DMS53 treated with DMSO at 0.1 percent for 48 hours (cell line): Measurements from ENCODE around the gene ERGIC3.

Experiments used
- DNase-seq: peaks from one replicate; lab custom pipeline; 2025; ENCODE audit not compliant: unreplicated experiment; lab: John Stamatoyannopoulos, UW

Gene ERGIC3

GRCh38 chr20:35560541-35560940 lies 18.7 kb downstream of the ERGIC3 start:
- no peak for DNase-seq

- peak; percentile 80 for DNase-seq
These were observed 19.4 kb downstream of the ERGIC3 start for GRCh38 chr20:35561268-35561667.

GRCh38 chr20:35561671-35562070 lies 19.8 kb downstream of the ERGIC3 start:
- no peak for DNase-seq

DNA sequence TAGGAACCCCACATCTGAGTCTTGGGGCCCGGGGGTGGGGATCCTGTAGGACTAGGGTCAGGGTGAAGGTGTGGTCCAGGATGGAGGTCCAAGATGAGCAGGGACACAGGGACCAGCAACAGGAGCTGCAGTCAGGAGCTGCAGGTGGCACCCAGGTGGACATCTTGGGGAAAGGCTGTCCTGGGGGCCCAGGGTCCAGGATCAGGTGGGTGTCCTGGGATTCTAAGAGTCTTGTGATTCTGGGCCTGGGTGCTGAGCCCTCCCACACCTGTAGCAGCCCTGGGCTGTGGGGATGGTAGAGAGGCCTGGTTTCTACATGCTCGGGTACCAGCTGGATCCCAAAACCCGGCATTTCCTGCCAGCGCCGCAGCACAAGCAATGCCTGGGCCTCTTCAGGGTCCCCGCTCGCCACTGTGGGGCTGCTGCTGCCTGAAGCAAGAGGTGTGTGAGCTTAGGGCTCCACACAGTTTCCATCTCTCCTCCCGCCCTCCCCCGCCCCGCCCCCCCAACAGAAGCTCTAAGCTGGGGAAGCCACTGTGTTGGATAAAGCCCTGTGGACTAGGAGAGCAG lies 20.7 kb downstream of the ERGIC3 start:
- DNase-seq: no peak

DNA sequence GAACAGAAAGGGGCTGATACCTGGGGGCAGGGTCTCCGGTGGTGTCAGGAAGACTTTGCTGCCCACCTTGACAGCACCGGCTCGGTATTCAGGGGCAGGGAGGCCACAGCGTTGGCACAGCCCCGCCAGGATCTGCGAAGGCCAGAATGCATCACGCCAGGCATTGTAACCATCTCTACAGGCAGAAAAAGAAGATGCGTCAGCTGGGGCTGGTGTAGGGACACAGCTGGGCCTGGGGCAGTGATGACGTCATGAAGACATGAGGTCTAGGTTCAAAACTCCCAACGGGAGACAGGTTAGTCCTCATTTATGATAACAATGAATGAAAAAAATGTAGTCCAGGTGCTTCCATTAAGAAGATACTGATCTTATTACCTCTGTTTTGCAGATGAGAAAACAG lies 22.0 kb downstream of the ERGIC3 start:
- no peak for DNase-seq

DNA sequence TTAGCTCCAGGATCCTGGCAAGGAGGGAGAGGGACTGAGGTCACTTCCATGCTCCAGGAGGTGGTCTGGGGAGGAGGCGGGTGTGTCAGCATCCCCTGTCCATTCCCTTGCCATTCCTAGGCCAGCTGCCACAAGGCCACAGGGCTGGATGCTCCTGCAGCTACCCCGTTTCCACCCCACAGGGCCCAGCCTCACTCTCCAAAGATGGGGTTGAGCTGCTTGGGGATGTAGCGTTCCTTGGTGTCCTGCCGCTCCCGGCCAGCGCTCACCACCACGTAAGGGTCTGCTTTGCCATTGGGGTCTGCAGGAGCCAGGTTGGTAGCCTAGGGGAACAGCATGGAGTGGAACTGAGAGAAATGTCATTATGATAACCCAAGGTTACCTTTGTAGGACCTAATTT lies 23.0 kb downstream of the ERGIC3 start:
- no peak for DNase-seq

GRCh38 chr20:35568645-35569044 lies 26.8 kb downstream of the ERGIC3 start:
- DNase-seq: peak; percentile 7

GRCh38 chr20:35571555-35571954 lies 29.7 kb downstream of the ERGIC3 start:
- no peak for DNase-seq

DNA sequence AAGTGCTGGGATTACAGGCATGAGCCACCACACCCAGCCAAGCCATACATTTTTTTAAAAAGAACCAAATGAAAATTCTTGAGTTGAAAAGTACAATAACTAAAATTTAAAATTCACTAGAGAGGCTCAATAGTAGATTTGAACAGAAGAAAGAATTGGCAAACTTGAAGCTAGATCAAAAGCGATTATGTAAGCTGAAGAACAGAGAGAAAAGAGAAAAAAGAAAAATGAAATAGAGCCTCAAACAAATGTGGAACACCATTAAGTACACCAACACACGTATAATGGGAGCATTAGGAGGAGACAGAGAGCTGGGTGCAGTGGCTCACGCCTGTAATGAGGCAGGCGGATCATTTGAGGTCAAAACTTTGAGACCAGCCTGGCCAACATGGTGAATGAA lies 31.0 kb downstream of the ERGIC3 start:
- no peak for DNase-seq

DNA sequence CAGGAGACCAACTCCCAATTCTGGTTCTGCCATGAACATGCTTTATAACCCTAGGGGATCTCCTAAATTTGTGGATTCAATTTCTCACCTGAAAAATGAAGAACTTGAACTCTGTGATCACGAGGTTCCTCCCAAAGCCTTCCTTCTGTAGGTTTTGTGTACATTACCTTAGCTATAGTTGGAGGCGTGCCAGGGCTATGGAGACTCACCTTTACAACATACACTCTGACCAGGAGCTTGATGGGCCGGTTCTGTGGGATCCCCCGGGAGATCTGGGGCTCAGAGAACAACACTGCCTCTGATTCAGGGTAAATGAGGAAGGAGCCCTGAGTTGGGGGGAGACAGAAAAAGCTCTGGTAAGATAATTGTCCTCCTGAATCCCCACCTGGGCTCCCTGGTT lies 34.1 kb downstream of the ERGIC3 start:
- peak; percentile 40 for DNase-seq

DNA sequence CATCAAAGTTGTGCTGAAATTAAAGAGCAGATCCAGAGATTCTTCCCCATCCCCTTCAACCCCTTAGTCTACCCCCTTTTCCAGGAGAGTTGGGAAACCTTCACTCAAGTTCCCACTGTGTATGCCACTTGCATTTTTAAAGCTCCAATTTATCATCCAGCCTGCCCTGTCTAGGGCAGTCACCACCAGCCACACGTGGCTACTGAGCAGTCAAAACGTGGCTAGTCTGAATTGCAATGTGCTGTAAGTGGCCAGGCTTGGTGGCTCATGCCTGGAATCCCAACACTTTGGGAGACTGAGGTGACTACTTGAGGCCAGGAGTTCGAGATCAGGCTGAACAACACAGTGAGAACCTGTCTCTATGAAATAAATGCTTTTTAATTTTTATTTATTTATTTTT lies 34.9 kb downstream of the ERGIC3 start:
- DNase-seq: no peak

- no peak for DNase-seq
These were observed 36.6 kb downstream of the ERGIC3 start for GRCh38 chr20:35578469-35578868.

GRCh38 chr20:35579196-35579595 lies 37.3 kb downstream of the ERGIC3 start:
- DNase-seq: no peak

DNA sequence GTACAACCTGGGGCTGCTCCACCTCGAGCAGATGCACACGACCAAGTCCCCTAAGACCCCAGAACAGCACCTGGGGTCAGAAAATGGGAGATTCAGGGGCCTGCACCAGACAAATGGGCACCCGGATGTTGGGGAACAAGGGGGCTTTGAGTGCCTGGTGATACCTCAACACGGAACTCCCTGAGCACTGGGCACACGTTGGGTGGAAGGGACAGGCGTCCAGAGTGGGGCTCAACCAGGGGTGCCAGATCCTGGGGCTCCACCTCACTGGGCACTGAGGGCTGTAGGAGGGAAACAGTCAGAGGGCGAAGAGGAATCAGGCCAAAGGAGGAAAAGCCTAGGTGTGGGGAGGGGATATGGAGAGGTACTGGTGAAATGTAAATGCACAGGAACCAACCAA lies 40.3 kb downstream of the ERGIC3 start:
- no peak for DNase-seq

GRCh38 chr20:35582741-35583404 lies 41.0 kb downstream of the ERGIC3 start:
- no peak for DNase-seq

- DNase-seq: no peak
These were observed 42.0 kb downstream of the ERGIC3 start for GRCh38 chr20:35583636-35584560.

- DNase-seq: no peak
These were observed 45.0 kb downstream of the ERGIC3 start for GRCh38 chr20:35586751-35587425.

DNA sequence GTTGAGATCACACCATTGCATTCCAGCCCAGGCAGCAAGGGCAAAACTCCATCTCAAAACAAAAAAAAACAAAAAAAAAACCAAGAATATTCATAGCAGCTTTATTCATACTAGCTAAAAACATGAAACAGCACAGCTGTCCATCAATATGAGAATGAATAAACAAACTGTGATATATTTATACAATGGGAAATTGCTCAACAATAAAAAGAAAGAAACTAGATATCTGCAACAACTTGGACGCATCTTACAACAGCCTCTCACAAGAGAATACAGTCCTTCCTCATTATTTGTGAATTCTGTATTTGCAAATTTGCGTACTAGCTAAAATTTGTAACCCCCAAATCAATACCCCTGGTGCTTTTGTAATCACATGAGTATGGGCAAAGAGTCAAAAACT lies 45.6 kb downstream of the ERGIC3 start:
- no peak for DNase-seq

DNA sequence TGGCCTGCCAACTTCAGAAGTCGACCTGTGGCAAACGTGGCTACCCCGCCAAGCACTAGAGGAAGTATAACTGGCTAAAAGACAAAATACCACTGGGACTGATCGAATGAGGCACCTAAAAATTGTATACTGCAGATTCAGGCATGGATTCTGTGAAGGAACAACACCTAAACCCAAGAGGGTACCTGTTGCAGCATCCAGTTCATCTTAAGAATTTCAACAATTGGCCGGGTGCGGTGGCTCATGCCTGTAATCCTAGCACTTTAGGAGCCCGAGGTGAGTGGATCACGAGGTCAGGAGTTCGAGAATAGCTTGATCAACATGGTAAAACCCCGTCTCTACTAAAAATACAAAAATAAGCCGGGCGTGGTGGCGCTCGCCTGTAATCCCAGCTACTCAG lies 46.5 kb downstream of the ERGIC3 start:
- DNase-seq: no peak

- no peak for DNase-seq
These were observed 50.6 kb downstream of the ERGIC3 start for GRCh38 chr20:35592339-35592974.

GRCh38 chr20:35595456-35595855 lies 53.6 kb downstream of the ERGIC3 start:
- no peak for DNase-seq
